HG02852 (cell line): ENCODE measurements around the gene ALDOA.
"Not testable (repeated sequence)": the region's sequence is repeated elsewhere in the genome, so short reads cannot be mapped to it uniquely, and the experiment has no call there.

ENCODE experiments used
- ATAC-seq: cut with Tn5 transposase; IDR thresholded peaks from one replicate; pipeline ENCODE4 v1.9.1; 2021; ENCODE audit warnings: mild to moderate bottlenecking, moderate library complexity; ENCODE audit not compliant: unreplicated experiment

Gene ALDOA

DNA sequence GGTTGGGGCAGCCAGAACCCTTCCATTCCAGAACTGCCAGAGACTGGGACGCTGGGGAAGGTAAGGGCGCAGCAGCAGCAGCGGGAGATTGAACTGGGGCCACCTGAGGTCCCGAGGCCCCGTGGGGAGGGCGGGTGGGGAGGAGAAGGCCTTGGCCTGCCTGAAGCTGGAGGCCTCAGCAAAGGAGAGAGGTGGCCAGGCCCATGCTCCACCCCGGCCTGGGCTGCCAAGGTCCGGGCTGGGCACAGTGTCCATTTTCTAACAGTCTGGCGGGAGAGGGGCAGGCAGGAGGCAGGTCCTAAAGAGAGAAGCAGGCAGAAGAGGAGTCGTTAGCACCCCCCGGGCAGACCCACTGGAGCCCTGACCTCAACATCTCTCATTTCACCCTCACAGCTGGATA lies 48.9 kb downstream of the ALDOA start:
- no peak for ATAC-seq

DNA sequence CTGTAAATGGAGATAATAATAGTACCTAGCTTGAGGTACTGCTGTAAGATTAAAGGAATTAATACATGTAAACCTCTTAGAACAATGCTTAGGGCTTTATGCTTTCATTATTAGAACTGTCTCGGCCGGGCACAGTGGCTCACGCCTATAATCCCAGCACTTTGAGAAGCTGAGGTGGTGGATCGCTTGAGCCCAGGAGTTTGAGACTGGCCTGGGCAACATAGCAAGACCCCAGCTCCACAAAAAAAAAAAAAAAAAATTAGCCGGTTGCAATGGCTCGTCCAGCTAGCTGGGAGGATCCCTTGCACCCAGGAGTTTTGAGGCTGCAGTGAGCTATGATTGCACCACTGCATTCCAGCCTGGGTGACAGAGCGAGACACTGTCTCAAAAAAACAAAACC lies 49.3 kb downstream of the ALDOA start:
- ATAC-seq = not testable (repeated sequence)

DNA sequence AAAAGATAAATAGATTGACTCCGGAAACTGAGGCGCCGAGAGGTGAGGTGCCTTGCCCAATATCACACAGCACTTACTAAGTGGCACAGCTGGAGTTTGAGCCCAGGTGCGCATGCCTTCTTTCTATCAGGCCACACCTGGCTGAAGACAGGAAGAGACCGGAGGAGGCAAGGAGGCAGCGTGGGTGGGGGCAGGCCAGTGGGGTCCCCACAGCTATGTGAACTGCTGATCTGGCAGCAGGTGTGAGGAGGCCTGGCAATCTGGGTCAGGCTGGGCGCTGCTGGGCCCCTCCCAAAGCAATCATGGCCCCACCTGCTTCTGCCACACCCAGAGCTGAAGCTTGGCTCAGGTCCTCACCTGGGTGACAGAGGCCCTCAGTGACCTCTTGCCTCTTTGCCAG lies 49.7 kb downstream of the ALDOA start:
- no peak for ATAC-seq

DNA sequence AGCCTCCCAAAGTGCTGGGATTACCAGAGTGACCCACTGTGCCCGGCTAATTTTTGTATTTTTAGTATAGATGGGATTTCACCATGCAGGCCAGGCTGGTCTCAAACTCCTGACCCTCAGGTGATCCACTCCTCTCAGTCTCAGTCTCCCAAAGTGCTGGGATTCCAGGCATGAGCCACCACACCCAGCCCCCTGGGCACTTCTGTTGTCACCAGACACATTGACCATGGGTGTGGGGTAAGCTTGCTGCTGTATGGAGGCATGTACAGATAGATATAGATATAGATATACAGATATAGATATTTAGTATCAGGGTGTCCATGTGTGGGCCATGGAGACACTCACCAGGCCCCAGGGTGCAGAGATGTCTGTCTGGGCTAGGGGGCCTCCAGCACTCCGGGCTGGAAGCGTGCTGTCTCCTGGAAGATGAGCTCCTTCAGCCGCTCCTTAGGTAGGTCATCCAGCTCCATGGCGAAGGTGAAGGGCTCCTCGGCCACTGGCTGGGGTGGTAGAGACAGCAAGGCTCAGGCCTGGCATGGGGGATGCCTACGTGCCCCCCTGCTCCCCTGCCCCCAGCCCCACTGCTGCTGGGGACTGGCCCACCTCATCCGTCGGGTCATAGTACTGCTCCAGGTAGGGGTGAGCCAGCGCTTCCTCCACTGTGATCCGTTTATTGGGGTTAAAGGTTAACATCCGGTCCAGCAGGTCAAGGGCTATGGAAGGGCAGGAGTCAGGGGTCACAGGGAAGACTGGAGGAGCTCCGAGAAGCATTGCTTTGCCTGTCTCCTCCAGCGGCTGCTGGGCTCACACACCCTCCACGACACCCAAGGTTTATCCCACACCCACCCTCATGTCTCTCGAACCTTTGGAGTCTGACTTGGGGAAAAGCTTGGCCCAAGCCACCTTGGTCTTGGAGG lies 51.0 kb downstream of the ALDOA start:
- ATAC-seq = no peak

DNA sequence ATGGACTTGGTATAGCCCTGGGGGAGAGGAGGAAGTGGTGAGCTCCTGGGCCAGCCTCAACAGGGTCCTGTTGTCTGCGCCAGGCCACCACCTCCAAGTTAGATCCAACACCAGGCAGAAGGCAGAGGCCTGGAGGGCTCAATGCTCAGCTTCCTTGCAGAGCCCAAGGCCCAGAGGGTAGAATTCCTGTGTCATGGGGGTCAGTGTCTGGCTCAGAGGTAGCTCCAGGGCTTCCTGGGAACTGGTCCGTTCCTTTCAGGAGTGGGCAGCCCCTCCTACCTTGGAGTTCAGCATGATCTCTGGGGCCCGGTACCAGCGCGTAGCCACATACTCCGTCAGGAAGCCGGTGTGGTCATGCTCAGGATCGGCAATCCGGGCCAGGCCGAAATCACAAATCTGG lies 52.2 kb downstream of the ALDOA start:
- no peak for ATAC-seq

DNA sequence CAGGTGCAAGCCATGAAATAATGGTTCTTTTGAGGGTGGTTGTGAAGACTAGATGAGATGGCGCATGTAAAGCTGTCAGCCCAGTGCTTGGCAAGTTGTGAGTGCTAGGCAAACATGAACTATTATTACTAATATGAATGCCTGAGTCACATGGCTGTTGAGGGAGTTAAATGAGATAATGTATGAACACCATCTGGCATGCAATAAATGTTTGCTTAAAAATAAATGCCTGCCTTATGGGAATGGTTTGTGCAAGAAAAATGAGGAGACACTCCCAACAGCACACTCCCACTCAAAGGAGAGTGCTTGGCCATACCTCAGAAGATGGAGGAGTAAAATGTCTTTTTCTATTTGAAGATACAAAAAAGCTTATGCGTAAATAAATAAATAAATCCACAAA lies 53.9 kb downstream of the ALDOA start:
- no peak for ATAC-seq
